SK-N-SH treated with all-trans-retinoic acid at 6 μM for 48 hours (cell line): Measurements from ENCODE around the gene CHRNA3.

Experiments
- ATAC-seq: fragments of 200-7000 bp; cut with Tn5 transposase; 3 replicates; pipeline ENCODE4 v1.9.1; 2020; ENCODE audit warnings: mild to moderate bottlenecking, moderate library complexity
- BACH2 ChIP-seq: fragments of 250-450 bp; sonication (Bioruptor Pico); IDR thresholded peaks from 2 replicates; pipeline ENCODE4 v1.9.0; 2021; ENCODE audit warnings: mild to moderate bottlenecking, borderline replicate concordance
- CREB5 ChIP-seq: fragments of 250-450 bp; sonication (Bioruptor Pico); IDR thresholded peaks from 2 replicates; pipeline ENCODE4 v1.5.1; 2020; ENCODE audit warnings: low read depth, mild to moderate bottlenecking, moderate library complexity
- CSDC2 ChIP-seq: fragments of 250-450 bp; sonication (Bioruptor Pico); IDR thresholded peaks from 2 replicates; pipeline ENCODE4 v1.5.0; 2020; ENCODE audit warnings: mild to moderate bottlenecking, moderate library complexity
- CSRNP3 ChIP-seq: fragments of 250-450 bp; sonication (Bioruptor Pico); IDR thresholded peaks from 2 replicates; pipeline ENCODE4 v1.5.1; 2021; ENCODE audit warnings: mild to moderate bottlenecking, moderate library complexity
- GLIS3 ChIP-seq: fragments of 250-450 bp; sonication (Bioruptor Pico); IDR thresholded peaks from 2 replicates; pipeline ENCODE4 v1.5.0; 2020; ENCODE audit warnings: mild to moderate bottlenecking, moderate library complexity
- ISL1 ChIP-seq: fragments of 250-450 bp; sonication (Bioruptor Pico); IDR thresholded peaks from 2 replicates; pipeline ENCODE4 v2.1.2; 2022; ENCODE audit warnings: mild to moderate bottlenecking, moderate library complexity
- PATZ1 ChIP-seq: fragments of 250-450 bp; sonication (Bioruptor Pico); IDR thresholded peaks from 2 replicates; pipeline ENCODE4 v1.8.0; 2020; ENCODE audit warnings: mild to moderate bottlenecking, moderate library complexity, borderline replicate concordance
- POU6F1 ChIP-seq: fragments of 250-450 bp; sonication (Bioruptor Pico); IDR thresholded peaks from 2 replicates; pipeline ENCODE4 v1.8.0; 2021; ENCODE audit warnings: low read depth, mild to moderate bottlenecking, moderate library complexity, borderline replicate concordance
- RARB ChIP-seq: fragments of 250-450 bp; sonication (Bioruptor Pico); IDR thresholded peaks from 2 replicates; pipeline ENCODE4 v1.8.0; 2021; ENCODE audit warnings: mild to moderate bottlenecking, moderate library complexity
- SNAI2 ChIP-seq: fragments of 250-450 bp; sonication (Bioruptor Pico); IDR thresholded peaks from 2 replicates; pipeline ENCODE4 v1.5.0; 2020; ENCODE audit warnings: mild to moderate bottlenecking, moderate library complexity
- TCF4 ChIP-seq: fragments of 250-450 bp; sonication (Bioruptor Pico); IDR thresholded peaks from 2 replicates; pipeline ENCODE4 v1.8.0; 2021; ENCODE audit warnings: mild to moderate bottlenecking, moderate library complexity, borderline replicate concordance
- TOX ChIP-seq: fragments of 250-450 bp; sonication (Bioruptor Pico); IDR thresholded peaks from 2 replicates; pipeline ENCODE4 v1.8.0; 2021; ENCODE audit warnings: mild to moderate bottlenecking, moderate library complexity, borderline replicate concordance
- TSHZ2 ChIP-seq: fragments of 250-450 bp; sonication (Bioruptor Pico); IDR thresholded peaks from 2 replicates; pipeline ENCODE4 v1.5.0; 2020; ENCODE audit warnings: mild to moderate bottlenecking, moderate library complexity
- ZFP3 ChIP-seq: fragments of 250-450 bp; sonication (Bioruptor Pico); IDR thresholded peaks from 2 replicates; pipeline ENCODE4 v1.5.0; 2020; ENCODE audit warnings: mild to moderate bottlenecking, moderate library complexity
- ZFP30 ChIP-seq: fragments of 450-650 bp; formaldehyde crosslinking; IDR thresholded peaks from 2 replicates; pipeline ENCODE4 v1.5.0; 2022; ENCODE audit warnings: mild to moderate bottlenecking, moderate library complexity
- ZNF565 ChIP-seq: fragments of 450-650 bp; formaldehyde crosslinking; conservative IDR thresholded peaks from 2 replicates; pipeline ENCODE4 v1.5.0; 2020; ENCODE audit warnings: low read depth, mild to moderate bottlenecking, moderate library complexity
- ZNF70 ChIP-seq: fragments of 450-650 bp; formaldehyde crosslinking; IDR thresholded peaks from 2 replicates; pipeline ENCODE4 v1.5.0; 2020; ENCODE audit warnings: mild to moderate bottlenecking, moderate library complexity

CHRNA3 gene

GRCh38 chr15:78598348-78598747 is 22.4 kb downstream of the CHRNA3 start:
- TF ChIP-seq TOX (no peak), CSRNP3 (CRISPR knock-in tag) (no peak), PATZ1 (no peak)
- no peak for ATAC-seq

GRCh38 chr15:78597583-78597982 is 23.2 kb downstream of the CHRNA3 start:
- ATAC-seq: no peak
- no peak for TF ChIP-seq ZFP30 (CRISPR knock-in tag)
- no peak for TF ChIP-seq BACH2 (CRISPR knock-in tag)

- no peak for TF ChIP-seq RARB (CRISPR knock-in tag)
- TF ChIP-seq CREB5: no peak
- no peak for TF ChIP-seq POU6F1 (CRISPR knock-in tag)
- no peak for TF ChIP-seq CSRNP3 (CRISPR knock-in tag)
- TF ChIP-seq ZNF565: no peak
- no peak for TF ChIP-seq TSHZ2 (CRISPR knock-in tag)
- no peak for TF ChIP-seq GLIS3 (CRISPR knock-in tag)
- TF ChIP-seq SNAI2 (CRISPR knock-in tag): no peak
- no peak for TF ChIP-seq ZNF70 (CRISPR knock-in tag)
- no peak for TF ChIP-seq ISL1 (CRISPR knock-in tag)
- no peak for TF ChIP-seq CSDC2
- no peak for TF ChIP-seq ZFP30 (CRISPR knock-in tag)
- TF ChIP-seq ZFP3: no peak
- no peak for TF ChIP-seq TCF4 (CRISPR knock-in tag)
- no peak for TF ChIP-seq BACH2 (CRISPR knock-in tag)
- ATAC-seq: no peak
These were observed 45.9 kb downstream of the CHRNA3 start for GRCh38 chr15:78574944-78575343.

GRCh38 chr15:78573416-78573815 is 47.4 kb downstream of the CHRNA3 start:
- no peak for TF ChIP-seq ZNF565
- TF ChIP-seq TCF4 (CRISPR knock-in tag): no peak
- TF ChIP-seq ZFP3: no peak
- ATAC-seq: no peak
